ENCODE results near the gene CAPN14. TPM values are rescaled to one million over a fixed set of nuclear protein-coding genes. Genes with fewer than 3 reads are reported as not detected.

The CAPN14 gene
- total RNA-seq, 1 donor = under 0.01 TPM

DNA sequence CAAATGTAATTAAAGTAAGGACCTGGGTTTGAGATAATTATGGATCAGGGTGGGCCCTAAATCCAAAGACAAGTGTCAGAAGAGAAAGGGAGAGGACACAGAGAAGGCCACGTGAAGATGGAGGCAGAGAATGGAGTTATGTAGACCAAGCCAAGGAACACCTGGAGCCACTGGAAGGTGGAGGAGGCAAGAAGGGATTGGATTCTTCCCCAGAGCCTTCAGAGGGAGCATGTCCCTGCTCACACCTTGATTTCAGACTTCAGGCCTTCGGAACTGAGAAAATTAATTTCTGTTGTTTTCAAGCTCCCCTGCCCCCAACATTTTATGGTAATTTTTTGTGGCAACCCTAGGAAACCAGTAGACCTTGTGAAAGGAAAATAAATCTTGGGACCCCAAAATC, 19.6 kb downstream of the CAPN14 start:
- TF ChIP-seq, protein P1, sequence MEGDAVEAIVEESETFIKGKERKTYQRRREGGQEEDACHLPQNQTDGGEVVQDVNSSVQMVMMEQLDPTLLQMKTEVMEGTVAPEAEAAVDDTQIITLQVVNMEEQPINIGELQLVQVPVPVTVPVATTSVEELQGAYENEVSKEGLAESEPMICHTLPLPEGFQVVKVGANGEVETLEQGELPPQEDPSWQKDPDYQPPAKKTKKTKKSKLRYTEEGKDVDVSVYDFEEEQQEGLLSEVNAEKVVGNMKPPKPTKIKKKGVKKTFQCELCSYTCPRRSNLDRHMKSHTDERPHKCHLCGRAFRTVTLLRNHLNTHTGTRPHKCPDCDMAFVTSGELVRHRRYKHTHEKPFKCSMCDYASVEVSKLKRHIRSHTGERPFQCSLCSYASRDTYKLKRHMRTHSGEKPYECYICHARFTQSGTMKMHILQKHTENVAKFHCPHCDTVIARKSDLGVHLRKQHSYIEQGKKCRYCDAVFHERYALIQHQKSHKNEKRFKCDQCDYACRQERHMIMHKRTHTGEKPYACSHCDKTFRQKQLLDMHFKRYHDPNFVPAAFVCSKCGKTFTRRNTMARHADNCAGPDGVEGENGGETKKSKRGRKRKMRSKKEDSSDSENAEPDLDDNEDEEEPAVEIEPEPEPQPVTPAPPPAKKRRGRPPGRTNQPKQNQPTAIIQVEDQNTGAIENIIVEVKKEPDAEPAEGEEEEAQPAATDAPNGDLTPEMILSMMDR (IDR thresholded peaks at IDR 0.05; ENCODE audit: insufficient read depth, low read depth, low read length) = no peak
- no peak for DNase-seq (ENCODE audit: low read depth)
- H3K4me3 ChIP-seq (ENCODE audit: low read depth, low read length) = no peak overlapping the region

DNA sequence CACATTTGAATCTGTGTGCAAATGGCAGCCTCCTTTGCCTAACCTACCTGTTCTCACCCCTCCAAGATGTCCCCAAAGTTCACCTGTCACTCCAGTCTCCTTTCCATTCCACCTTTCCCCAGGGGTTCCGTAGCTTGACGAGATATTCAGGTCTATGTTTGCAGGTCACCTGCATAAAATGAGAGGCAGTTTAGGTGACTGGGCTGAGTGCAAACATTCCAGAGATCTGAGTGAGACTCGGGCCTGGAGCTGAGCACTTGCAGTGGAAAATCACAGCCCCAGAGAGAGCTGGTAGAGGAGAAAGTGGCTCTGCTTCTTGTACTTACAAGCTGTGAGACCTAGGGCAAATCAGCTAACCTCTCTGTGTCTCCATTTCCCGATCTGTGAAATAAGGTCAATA, 20.1 kb downstream of the CAPN14 start:
- TF ChIP-seq, protein P1 (IDR thresholded peaks at IDR 0.05; ENCODE audit: insufficient read depth, low read depth, low read length) = no peak
- H3K4me3 ChIP-seq (ENCODE audit: low read depth, low read length) = no peak overlapping the region
- DNase-seq (ENCODE audit: low read depth) = no peak

DNA sequence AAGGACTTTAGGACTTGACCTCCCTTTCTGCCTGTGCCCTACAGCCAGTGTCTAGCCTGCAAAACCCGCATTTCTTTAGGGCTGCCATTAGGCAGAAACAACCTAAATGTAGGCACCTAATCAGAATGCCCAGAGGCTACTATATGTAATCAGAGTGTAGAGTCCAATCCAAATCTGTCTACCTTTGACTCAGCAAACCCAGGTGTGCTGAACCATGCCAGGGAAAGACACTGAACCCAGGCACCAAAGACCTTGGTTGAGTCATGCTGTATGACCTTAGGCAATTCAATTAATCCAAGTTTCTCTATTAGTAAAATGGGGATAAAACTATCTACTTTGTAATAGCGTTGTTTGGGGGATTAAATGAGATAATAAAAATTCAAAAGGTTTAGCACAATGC, 20.7 kb downstream of the CAPN14 start:
- no peak for DNase-seq (ENCODE audit: low read depth)
- H3K4me3 ChIP-seq (ENCODE audit: low read depth, low read length) = no peak overlapping the region
- TF ChIP-seq, protein P1 (IDR thresholded peaks at IDR 0.05; ENCODE audit: insufficient read depth, low read depth, low read length) = no peak

DNA sequence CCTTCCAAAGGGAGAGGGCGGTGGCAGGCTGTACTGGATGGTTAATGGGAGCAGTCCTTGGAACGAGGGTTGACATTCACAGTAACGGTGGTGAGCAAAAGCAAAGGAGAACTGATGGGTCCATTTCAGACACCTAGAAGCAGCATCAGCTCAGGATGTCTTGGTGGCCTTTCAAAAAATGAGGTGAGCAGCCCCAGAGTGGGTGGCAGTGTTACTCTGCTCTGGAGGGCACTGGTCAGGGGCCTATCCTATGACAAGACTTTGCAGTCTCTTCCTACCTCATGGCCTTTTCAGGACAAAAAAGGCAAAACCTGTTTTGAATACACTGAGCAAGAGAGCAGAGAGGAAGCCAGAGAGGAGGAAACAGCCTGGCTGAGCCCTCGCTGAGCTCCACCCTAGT, 23.5 kb downstream of the CAPN14 start:
- no peak overlapping the region for H3K4me3 ChIP-seq (ENCODE audit: low read depth, low read length)
- no peak for DNase-seq (ENCODE audit: low read depth)
- TF ChIP-seq, protein P1 (IDR thresholded peaks at IDR 0.05; ENCODE audit: insufficient read depth, low read depth, low read length) = no peak

DNA sequence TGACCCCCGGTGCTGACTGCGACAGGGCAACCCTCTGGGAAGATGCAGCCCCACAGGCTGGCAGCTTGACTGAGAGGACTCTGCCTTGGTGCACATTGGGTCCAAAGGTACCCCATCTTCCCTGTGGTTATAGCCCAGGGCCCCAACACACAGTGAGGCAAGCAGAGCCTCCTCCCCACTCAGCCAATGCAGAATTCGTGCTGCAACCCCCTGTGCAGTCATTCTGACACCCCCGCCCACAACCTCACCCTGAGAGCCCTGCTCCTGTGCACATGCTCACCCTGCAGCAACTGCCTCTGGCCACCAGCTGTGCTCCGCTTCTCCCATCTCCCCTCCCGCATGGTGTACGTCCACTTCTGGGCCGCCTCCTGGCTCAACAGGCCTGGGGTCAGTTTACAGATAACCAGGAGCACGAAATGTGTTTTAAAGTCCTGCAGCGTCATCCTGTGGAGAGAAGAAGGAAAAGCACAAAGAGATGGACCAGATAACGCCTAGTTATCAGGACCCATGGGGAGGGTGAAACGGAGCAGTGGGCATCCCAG, 24.4 kb downstream of the CAPN14 start:
- no peak overlapping the region for H3K4me3 ChIP-seq (ENCODE audit: low read depth, low read length)
- TF ChIP-seq, protein P1 (IDR thresholded peaks at IDR 0.05; ENCODE audit: insufficient read depth, low read depth, low read length) = no peak
- DNase-seq (ENCODE audit: low read depth) = no peak

DNA sequence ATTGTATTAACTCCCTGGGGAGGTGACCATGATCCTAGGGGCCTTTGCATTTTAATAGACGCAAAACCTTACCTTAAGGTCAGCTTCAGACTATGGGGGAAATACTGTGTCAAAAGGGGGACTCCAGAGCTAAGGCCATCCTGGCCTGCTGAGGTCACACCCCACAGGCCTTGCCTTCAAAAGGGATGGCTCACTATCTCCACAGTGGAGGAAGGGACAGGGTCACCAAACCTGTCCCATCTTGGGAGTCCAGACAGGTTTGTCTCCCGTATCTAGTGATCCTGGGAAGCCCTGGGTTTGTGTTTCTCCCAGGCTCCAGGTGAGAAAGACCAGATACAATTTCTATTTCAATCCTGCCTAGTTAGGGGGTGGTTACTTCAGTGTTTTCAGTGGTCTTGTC, 24.9 kb downstream of the CAPN14 start:
- no peak for DNase-seq (ENCODE audit: low read depth)
- TF ChIP-seq, protein P1 (IDR thresholded peaks at IDR 0.05; ENCODE audit: insufficient read depth, low read depth, low read length) = no peak
- no peak overlapping the region for H3K4me3 ChIP-seq (ENCODE audit: low read depth, low read length)

DNA sequence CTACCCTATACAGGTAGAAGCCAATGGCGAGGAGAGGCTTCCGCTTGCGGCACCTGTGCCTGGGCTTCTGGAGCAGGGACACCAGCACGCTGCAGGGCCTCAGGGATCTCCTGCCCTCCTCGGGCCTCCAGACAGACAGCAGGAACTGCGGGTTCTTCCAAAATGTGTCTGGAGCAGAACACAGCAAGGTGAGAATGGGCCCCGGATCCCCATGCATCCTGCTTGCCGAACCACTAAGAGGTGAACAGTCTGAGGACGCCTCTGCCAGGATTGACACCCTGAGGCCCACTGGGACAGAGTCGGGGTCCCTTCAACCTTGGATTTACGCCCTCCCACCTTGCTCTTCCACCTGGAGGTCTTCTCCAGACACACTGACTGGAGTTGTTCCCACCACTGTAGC, 25.4 kb downstream of the CAPN14 start:
- H3K4me3 ChIP-seq (ENCODE audit: low read depth, low read length) = no peak overlapping the region
- no peak for DNase-seq (ENCODE audit: low read depth)
- TF ChIP-seq, protein P1 (IDR thresholded peaks at IDR 0.05; ENCODE audit: insufficient read depth, low read depth, low read length) = no peak
